Measurements from ENCODE around the gene DOLK. TPM values are rescaled to one million over a fixed set of nuclear protein-coding genes. Genes with fewer than 3 reads are reported as not detected.

The DOLK gene
- polyA plus RNA-seq, 1 experiment, result 47.0 TPM

DNA sequence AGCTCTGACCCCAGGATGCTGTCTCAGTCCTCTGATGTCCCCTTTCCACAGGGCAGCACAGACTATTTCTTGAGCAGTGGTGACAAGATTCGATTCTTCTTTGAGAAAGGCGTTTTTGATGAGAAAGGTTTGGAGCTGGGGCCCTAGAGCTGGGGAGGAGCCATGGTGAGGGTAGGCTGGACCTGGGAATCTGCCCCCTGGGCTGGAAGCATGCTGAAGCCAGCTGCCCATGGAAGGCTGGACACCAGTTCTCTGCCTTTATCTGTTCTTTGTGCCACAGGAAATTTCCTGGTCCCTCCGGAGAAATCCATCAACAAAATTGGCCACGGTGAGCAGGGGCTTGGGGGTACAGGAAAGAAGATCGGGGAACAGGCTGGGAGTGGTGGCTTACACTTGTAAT, 13.7 kb downstream of the DOLK start:
- CTCF ChIA-PET, result interaction anchor here (0.7 to 1.7 kb wide), 3 partner anchors 70 to 72 kb away, joined by 3 to 8 read pairs (median 3); no protein-coding TSS in a partner anchor
- H3K4me3 ChIP-seq (ENCODE audit: low read depth, low read length), result no peak overlapping the region
- no peaks in the 10 kb centered on the region for H3K27me3 ChIP-seq (ENCODE audit: control insufficient read depth, insufficient read depth, low read length)
- POLR2A ChIA-PET, result no interaction called here
- TF ChIP-seq, protein P1, sequence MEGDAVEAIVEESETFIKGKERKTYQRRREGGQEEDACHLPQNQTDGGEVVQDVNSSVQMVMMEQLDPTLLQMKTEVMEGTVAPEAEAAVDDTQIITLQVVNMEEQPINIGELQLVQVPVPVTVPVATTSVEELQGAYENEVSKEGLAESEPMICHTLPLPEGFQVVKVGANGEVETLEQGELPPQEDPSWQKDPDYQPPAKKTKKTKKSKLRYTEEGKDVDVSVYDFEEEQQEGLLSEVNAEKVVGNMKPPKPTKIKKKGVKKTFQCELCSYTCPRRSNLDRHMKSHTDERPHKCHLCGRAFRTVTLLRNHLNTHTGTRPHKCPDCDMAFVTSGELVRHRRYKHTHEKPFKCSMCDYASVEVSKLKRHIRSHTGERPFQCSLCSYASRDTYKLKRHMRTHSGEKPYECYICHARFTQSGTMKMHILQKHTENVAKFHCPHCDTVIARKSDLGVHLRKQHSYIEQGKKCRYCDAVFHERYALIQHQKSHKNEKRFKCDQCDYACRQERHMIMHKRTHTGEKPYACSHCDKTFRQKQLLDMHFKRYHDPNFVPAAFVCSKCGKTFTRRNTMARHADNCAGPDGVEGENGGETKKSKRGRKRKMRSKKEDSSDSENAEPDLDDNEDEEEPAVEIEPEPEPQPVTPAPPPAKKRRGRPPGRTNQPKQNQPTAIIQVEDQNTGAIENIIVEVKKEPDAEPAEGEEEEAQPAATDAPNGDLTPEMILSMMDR (IDR thresholded peaks at IDR 0.05; ENCODE audit: insufficient read depth, low read depth, low read length), result no peak
- no peak for DNase-seq (ENCODE audit: low read depth)
- H3K36me3 ChIP-seq (ENCODE audit: control insufficient read depth, insufficient read depth, low read length), result no peaks in the 10 kb centered on the region; the same call in 1 of the 2 replicates

DNA sequence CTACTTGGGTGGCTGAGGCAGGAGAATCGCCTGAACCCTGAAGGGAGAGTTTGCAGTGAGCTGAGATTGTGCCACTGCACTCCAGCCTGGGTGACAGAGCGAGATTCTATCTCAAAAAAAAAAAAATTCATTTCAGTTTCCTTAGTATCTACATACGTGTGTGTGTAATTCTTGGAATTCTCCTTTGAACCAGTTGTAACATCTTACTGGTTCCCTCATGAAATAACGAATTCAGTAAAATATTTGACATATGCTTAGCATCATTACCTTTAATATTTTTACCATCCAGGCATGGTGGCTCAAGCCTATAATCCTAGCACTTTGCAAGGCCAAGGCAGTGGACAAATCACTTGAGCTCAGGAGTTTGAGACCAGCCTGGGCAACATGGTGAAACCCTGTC, 17.8 kb downstream of the DOLK start:
- Histone ChIP-seq H3K36me3 (ENCODE audit: control insufficient read depth, insufficient read depth, low read length) (0 out of 2 replicates have a peak, but pooled peaks cover 3% of the 10 kb centered on the region), H3K27me3 (ENCODE audit: control insufficient read depth, insufficient read depth, low read length) (no peaks in the 10 kb centered on the region), H3K4me3 (ENCODE audit: low read depth, low read length) (no peak overlapping the region)
- CTCF ChIA-PET, result interaction anchor here (0.7 to 9.9 kb wide), 8 partner anchors 13 to 228 kb away, joined by 3 to 228 read pairs (median 10); partner anchors contain the start of genes ENDOG, KYAT1, LRRC8A and PKN3
- POLR2A ChIA-PET, result no interaction called here
- DNase-seq (ENCODE audit: low read depth), result no peak
- TF ChIP-seq, protein P1 (IDR thresholded peaks at IDR 0.05; ENCODE audit: insufficient read depth, low read depth, low read length), result no peak

DNA sequence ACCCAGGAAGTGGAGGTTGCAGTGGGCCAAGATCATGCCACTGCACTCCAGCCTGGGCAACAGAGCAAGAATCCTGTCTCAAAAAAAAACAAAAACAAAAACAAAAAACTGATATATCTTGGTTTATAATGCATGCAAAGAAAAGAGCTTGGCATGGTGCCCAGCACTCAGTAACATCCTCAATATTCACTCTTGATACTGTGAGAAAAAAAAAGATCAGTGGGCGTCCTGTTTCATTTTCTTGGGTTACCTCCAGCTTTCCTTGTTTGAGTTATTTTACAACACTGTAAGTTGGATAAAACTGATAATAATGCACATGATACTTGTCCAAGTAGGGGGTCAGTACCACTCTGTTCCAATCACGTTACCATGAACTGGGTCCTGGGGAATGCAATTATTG, 18.8 kb downstream of the DOLK start:
- ChIA-PET POLR2A (no interaction called here), CTCF (interaction anchor here (0.9 to 9.9 kb wide), 25 partner anchors 8 to 110 kb away, joined by 3 to 228 read pairs (median 9); partner anchors contain the start of genes ENDOG, KYAT1, LRRC8A and SH3GLB2)
- no peak for DNase-seq (ENCODE audit: low read depth)
- Histone ChIP-seq H3K36me3 (ENCODE audit: control insufficient read depth, insufficient read depth, low read length) (0 out of 2 replicates have a peak, but pooled peaks cover 3% of the 10 kb centered on the region), H3K27me3 (ENCODE audit: control insufficient read depth, insufficient read depth, low read length) (no peaks in the 10 kb centered on the region), H3K4me3 (ENCODE audit: low read depth, low read length) (no peak overlapping the region)
- TF ChIP-seq, protein P1 (IDR thresholded peaks at IDR 0.05; ENCODE audit: insufficient read depth, low read depth, low read length), result no peak

DNA sequence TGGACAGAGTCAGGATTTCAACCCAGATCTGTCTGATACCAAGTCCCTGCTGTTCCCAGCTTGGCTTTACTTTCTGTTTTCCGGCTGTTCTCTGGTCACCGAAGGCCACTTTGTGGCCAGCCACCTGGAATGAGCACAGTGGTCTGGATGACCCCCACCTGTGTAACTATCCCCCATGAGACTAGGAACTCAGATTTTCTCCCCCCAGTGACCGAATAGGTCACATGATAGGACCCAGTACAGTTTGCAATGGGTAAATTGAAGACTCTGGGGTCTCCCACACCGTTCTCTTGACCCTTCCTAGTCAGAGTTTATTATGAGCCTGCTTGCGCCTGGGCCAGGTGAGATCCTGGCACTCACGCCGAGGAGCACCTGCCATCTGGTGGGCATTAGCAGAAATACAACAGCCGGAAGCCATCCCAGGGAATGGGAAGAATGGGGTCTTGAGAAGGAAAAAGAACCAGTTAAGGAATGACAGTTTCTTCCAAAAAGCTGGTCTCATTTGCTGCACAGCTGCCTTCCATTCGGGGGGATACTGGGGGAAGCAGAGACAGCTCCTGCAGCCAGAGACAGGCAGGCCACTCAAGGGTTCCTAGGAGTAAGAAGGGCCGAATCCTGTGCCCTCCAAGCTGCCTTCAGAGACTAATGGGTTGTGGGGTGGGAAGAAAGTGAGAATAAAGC, 19.5 kb downstream of the DOLK start:
- POLR2A ChIA-PET, result no interaction called here
- no peaks in the 10 kb centered on the region for H3K27me3 ChIP-seq (ENCODE audit: control insufficient read depth, insufficient read depth, low read length)
- no peak for DNase-seq (ENCODE audit: low read depth)
- CTCF ChIA-PET, result interaction anchor here (0.9 to 9.9 kb wide), 26 partner anchors 9 to 277 kb away, joined by 3 to 228 read pairs (median 8); partner anchors contain the start of genes ENDOG, KYAT1 and LRRC8A
- H3K36me3 ChIP-seq (ENCODE audit: control insufficient read depth, insufficient read depth, low read length), result 0 out of 2 replicates have a peak, but pooled peaks cover 3% of the 10 kb centered on the region
- TF ChIP-seq, protein P1 (IDR thresholded peaks at IDR 0.05; ENCODE audit: insufficient read depth, low read depth, low read length), result peak; percentile 87
- H3K4me3 ChIP-seq (ENCODE audit: low read depth, low read length), result no peak overlapping the region

DNA sequence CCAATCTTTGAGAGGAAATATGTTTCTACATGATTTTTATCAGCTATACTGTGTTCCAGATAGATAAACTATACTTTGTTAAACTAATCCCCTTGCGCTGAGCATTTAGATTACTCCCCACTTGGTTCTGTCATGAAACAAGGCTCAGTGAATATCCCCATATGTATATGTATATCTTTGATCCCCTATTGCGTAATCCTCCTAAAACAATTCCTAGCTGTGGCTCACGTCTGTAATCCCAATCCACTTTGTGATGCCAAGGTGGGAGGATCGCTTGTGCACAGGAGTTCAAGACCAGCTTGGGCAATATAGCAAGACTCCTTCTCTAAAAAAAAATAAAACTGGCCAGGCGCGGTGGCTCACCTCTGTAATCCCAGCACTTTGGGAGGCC, 23.9 kb downstream of the DOLK start:
- DNase-seq (ENCODE audit: low read depth), result no peak
- Histone ChIP-seq H3K36me3 (ENCODE audit: control insufficient read depth, insufficient read depth, low read length) (0 out of 2 replicates have a peak, but pooled peaks cover 3% of the 10 kb centered on the region), H3K4me3 (ENCODE audit: low read depth, low read length) (no peak overlapping the region), H3K27me3 (ENCODE audit: control insufficient read depth, insufficient read depth, low read length) (no peaks in the 10 kb centered on the region)
- POLR2A ChIA-PET, result no interaction called here
- CTCF ChIA-PET, result interaction anchor here (0.7 to 9.9 kb wide), 4 partner anchors 14 to 71 kb away, joined by 3 to 228 read pairs (median 3); no protein-coding TSS in a partner anchor
- TF ChIP-seq, protein P1 (IDR thresholded peaks at IDR 0.05; ENCODE audit: insufficient read depth, low read depth, low read length), result no peak
